GM19351 (cell line): Measurements from ENCODE around the gene SERTAD1.
"Not testable (repeated sequence)": the region's sequence is repeated elsewhere in the genome, so short reads cannot be mapped to it uniquely, and the experiment has no call there.

Experiments used
- ATAC-seq: cut with Tn5 transposase; IDR thresholded peaks from one replicate; pipeline ENCODE4 v1.9.1; 2021; ENCODE audit warnings: mild to moderate bottlenecking, moderate library complexity; ENCODE audit not compliant: unreplicated experiment

Gene SERTAD1

DNA sequence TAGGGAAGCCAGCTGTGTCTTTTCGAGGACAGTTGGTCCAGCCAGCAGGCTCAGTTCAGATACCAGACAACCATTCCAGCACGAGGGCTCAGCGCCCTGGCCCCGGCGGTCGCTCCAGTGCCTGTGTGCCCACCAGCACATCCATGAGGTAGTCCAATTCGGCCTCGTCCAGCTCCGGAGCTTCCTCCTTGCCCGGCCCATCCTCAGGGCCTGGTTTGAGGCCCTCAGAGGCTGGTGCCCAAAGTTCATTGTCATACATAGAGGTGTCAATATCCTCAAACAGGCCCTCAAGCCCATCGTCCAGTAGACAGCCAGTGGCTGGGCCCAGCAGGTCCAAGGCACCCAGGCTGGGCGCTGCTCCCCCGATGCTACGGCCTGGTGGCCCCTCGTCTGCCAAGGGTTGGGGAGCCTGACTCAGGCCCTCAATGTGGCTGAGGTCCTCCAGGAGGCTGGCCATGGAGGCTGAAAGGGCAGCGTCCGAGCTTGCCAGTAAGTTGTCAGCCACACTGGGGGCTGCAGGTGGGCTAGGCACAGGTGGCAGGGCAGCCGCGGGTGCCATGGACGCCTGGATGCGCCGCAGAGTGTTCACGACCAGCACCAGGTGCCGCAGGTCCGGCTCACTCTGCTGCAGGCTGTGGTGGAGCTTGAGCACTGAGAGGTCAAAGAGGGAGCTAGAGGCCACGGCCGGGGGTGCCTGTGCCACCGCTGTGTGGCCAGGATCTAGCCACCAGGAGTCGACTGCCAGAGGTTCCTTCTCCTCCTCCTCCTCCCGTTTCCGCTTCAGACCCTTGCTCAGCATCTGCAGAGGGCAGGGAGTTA is 2.8 kb downstream of the SERTAD1 start:
- ATAC-seq = no peak

GRCh38 chr19:40421993-40422747 is 3.6 kb downstream of the SERTAD1 start:
- ATAC-seq = no peak

- ATAC-seq = no peak
Measured at GRCh38 chr19:40420766-40421765, 4.7 kb downstream of the SERTAD1 start.

- ATAC-seq = no peak
Measured at GRCh38 chr19:40420451-40420765, 5.4 kb downstream of the SERTAD1 start.

GRCh38 chr19:40419780-40420179 is 6.0 kb downstream of the SERTAD1 start:
- ATAC-seq = no peak

GRCh38 chr19:40419066-40419612 is 6.7 kb downstream of the SERTAD1 start:
- ATAC-seq = no peak

DNA sequence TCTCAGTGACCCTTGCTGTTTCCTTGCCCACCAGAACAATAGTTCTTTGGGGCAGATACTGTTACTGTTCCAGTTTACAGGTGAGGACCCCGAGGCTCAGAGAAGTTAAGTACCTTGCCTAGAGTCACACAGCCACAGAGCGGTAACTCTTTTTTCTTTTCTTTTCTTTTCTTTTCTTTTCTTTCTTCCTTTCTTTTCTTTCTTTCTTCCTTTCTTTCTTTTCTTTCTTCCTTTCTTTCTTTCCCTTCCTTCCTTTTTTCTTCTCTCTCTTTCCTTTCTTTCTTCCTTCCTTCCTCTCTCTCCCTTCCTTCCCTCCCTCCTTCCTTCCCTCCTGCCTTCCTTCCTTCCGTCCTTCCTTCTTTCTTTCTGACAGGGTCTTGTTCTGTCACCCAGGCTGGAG is 7.8 kb downstream of the SERTAD1 start:
- no peak for ATAC-seq

GRCh38 chr19:40417643-40417981 is 8.2 kb downstream of the SERTAD1 start:
- no peak for ATAC-seq

DNA sequence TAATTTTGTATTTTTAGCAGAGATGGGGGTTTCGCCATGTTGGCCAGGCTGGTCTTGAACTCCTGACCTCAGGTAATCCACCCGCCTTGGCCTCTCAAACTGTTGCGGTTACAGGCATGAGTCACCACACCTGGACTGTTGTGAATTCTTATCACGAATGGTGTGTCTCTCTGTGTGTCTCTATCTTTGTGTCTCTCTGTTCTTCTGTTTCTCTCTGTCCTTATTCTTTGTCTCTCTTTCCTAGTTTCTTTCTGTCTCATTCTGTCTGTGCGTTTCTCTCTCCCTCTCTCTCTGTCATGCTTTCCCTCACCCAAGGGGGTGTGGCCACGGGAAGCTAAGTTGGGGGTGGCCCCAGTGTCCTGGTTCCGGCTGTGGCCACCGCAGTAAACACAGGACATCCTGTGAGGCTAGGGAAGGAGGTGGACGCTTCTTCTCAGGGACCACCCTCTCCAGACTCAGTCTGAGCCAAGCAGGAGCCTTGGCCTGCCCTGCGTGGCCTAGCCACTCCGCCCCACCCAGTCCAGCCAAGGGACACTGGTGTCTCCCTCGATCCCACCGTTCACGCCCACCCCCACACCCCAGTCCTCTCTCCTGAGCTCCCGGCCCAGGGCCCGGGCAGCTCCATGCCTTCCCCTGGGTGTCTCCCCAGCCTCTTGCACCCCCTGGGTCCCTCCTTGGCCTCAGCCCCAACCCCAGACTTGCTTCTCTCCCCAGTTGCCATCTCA is 8.7 kb downstream of the SERTAD1 start:
- no peak for ATAC-seq

GRCh38 chr19:40415768-40416167 is 10.0 kb downstream of the SERTAD1 start:
- no peak for ATAC-seq

DNA sequence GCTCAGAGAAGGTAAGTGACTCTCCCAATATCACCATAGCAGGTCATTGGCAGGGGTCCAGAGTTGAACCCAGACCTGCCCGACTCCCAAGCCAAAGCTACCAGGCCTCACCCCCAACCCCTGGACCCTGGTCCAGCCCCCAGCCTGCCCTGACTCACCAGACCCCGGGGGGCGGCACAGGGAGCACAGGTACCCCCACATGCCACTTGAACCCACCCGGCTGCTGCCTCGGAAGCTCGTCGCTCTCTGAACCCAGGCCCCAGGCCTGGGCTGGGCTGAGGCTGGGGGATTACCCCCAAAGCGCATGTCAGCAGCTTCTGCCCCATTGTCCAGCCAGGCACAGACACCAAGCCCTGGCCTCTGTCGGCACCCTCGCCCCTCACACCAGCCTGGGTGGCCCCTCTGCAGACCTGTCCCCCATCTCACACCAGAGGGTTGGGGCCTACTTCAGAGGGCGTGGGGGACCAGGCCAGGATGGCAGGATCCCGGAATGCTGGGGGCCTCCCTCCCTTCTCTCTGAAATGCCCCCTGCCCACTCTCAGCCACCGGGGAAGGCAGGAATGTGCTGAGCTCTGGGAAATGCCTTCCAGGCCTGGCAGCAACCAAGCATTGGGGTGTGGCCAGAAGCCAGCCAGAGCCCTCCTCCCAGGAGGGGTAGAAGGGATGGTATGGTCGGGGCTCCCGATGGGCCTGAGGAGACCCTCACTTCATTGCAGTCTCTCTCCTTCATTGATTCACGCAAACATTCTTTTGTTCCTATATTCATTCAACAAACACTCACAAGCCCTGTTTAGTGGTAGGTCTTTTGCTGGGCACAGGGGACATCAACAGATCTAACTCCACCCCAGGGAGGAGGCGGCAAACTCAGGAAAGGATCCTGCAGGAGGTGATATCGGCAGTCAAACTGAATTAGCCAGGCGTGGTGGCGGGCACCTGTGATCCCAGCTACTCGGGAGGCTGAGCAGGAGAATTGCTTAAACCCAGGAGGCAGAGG is 11.0 kb downstream of the SERTAD1 start:
- no peak for ATAC-seq

- ATAC-seq = no peak
Measured at GRCh38 chr19:40413291-40413845, 12.4 kb downstream of the SERTAD1 start, which contains the start of gene PRX. TSS of gene PRX (minus strand) at chr19:40413378. CDS start at chr19:40407932, 5,446 bp downstream.

DNA sequence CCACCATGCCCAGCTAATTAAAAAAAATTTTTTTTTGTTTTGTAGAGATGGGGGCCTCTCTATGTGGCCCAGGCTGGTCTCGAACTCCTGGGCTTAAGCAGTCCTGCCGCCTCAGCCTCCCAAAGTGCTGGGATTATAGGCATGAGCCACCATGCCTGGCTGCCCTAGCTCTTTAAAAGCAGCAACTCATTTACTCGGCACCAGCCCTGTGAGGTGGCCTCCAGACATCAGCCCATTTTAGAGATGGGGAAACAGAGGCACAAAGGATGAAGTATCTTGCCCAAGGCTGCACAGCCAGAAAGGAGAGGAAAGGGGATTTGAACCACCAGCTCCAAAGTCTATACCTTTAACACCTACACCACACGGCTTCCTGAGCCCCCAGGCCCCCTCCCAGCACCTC is 12.9 kb downstream of the SERTAD1 start:
- no peak for ATAC-seq

GRCh38 chr19:40411958-40412499 is 13.8 kb downstream of the SERTAD1 start:
- no peak for ATAC-seq

- ATAC-seq = no peak
Measured at GRCh38 chr19:40411125-40411842, 14.5 kb downstream of the SERTAD1 start.

GRCh38 chr19:40410030-40410389 is 15.8 kb downstream of the SERTAD1 start:
- no peak for ATAC-seq

GRCh38 chr19:40408598-40408925 is 17.2 kb downstream of the SERTAD1 start:
- not testable (repeated sequence) for ATAC-seq
